GM18870 (cell line): ENCODE measurements around the gene FAM241B.

Source experiments
- ATAC-seq: cut with Tn5 transposase; IDR thresholded peaks from one replicate; pipeline ENCODE4 v1.9.1; 2021; ENCODE audit warnings: moderate library complexity; ENCODE audit not compliant: unreplicated experiment

The FAM241B gene

DNA sequence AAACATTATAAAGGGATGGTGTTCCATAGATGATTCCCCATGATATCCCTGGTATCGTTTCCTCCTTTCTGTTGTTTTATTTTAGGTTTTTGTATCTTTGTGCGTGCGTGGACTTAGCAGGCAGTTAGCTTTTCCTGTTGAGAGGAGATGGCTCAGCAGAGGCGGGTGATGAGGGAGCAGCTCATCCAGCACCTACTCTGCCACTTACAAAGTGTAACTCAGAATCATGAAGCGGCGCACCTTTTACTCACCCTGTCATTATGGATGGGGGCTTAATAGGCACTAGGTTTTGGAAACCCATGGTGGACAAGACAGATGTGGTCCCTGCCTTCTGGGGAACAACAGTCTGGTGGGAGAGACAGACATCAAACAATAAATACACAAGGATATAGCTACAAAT is 17.1 kb downstream of the FAM241B start:
- no peak for ATAC-seq

GRCh38 chr10:69647819-69648218 is 17.8 kb downstream of the FAM241B start:
- ATAC-seq, result no peak

DNA sequence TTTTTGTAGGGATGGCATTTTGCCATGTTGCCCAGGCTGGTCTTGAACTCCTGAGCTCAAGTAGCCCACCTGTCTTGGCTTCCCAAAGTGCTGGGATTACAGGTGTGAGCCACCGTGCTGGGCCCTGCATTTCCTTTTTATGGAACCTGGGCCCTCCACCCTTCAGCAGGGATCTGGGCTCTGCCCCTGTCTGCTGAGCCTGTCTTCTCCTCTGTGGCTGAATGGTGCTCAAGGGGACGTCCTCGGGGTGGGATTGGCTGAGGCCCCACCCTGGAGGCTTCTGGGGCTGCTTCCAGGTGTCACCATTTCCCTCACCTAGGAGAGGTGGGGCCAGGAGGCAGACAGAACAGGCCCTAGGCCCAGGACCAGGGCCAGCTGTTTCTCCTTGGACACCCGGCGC is 18.4 kb downstream of the FAM241B start:
- no peak for ATAC-seq

DNA sequence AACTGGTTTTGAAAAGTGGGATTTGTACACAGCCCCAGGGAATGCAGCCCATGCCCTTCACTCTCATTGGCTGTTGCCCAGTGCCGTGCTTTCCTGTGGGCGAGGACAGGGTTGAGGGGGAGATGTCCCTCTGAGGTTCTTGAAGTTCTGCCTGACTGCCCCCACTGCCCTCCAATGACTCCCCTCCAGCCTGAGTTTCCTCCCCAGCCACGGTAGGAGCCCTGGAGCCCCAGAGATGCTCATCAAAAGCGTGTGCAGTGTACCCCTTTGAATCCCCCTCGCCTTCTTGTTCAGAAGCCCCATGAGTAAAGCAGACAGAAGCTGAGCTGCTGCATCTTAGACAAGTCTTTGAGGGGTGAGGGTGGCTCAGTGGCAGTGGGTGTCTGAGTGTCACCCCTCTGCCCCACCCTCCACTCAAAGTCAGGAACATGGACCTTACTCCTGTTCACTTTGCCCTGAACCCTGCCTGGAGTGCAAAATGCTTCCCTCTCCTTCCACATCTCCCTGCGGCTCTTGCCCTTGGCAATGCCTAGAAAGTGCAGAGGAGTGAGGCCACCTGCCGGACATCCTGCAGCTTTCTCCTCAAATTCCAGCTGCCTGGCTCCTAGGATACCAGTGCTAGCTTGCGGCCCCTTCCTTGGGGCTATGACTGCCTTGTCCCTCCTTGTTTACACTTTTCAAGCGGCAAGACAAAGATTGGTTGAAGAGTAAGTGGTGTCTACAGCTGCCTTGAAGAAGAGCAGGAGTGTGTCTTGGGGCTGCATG is 19.9 kb downstream of the FAM241B start:
- no peak for ATAC-seq

DNA sequence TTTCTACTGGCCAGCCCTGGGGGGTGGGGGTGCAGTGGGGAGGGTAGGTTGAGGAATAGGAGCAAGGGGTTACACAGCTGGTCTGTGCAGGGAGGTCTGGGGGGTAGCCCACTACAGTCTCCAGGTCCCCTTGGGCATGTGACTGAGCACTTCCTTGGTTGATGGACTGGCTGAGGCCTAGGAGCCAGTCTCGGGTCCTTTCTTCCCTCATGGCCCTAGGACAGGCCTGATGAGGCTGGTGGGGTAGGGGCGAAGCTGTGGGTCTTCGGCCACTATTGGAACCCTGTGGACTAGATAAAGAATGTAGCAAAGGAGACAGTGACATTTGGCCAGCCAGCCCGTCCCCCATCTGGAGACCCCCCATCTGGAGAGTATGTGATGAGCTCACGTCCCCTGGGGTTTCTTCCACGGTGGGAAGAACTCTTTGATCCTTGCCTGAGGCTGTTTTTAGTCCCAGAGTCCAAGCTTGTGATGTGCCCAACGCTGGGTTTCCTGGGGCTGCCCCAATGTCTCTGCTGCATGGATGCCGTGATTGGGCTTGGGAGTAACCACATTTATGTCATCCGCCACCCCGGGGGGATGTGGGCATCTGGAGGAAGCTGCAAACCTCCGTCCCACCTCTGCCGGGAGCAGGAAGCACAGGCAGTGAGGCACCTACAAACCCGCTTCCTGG is 20.7 kb downstream of the FAM241B start:
- no peak for ATAC-seq

DNA sequence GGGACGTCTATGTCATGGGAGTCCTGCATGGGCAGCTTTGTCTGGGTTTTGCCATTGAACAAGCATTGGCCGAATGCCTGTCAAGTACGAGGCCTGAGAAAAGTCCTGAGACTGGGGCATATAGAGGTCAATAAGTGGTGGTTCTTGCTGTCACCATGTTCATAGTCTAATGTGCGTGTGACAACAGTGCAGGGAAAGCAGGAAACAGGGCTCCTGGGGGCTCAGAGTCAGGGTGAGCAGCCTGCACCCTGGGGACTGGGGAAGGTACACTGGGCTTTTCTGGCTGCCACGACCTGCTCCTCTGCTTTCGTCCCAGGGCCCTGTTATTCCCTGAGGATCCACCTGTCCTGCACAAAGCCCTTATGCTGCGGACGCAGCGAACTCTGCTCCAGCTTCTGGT is 21.3 kb downstream of the FAM241B start:
- ATAC-seq, result no peak

- no peak for ATAC-seq
Observed at GRCh38 chr10:69652111-69652856, 22.2 kb downstream of the FAM241B start.

DNA sequence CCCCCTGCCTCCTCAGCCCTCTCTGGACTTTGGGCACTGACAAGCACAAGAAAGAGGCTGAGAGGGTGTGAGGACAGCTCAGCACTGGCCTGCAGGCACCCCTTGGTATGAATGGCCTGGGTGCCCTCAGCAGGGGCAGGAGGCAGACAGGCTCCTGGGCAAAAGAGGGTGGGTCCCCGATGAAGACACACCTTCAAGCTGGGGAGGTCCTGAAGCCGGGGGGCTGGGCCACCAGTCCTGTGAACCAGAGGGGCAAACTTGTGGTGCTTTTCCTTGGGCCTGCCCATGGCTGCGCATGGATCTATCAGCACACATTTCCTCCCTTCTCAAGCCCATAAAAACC is 22.8 kb downstream of the FAM241B start:
- no peak for ATAC-seq

DNA sequence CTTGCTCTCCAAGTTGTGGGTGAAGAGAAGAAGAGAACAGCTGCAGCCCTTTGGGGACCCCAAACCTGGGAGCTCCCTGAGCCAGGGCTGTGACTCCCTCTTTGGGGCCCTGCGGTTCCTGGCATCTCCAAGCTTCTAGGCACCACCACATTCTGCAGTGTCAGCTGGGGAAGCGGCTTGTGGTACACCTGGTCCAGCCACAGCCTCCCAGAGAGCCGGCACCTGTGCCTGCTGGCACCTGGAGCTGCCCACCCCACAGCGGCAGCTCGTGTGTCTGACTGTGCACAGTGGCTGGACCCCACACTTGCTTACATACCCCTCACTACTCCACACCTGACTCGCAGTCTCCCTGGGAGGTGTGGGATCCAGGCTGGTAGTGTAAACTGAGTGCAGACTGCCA is 23.5 kb downstream of the FAM241B start:
- ATAC-seq, result no peak

DNA sequence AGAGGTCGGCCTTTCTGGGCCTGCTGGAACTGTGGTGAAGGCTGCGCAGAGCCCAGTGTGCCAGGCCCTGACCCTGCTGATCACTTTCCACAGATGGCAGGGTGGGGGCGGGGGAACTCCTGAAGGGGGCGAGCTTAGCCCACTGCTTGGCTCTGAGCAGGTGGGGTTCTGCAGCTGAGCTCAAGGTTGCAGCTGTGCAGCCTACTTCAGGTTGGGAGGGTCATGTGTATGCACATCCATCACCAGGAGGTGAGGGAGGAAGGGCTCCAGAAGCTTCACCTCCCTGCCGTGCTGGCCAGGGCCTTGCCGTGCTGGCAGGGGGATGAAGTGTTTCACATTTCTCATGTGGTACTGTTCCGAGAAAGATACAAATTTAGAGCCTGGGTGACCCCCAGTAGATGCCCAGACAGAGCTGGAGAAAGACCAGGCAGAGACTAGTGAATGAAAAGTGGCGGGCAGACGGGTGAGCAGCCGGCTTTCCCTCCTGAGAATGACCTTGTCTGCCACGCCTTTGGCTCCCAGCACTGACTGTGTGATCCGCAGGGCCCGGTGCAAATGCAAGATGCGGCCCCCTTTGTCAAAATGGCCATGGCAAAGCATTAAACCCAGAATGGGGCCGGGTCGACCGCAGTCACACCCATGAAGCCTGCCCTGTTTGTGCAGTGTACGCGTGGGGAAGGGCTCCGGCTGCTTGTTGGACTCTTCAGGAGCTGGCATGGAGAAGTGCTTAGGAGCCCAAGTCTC is 25.2 kb downstream of the FAM241B start:
- ATAC-seq, result no peak

- no peak for ATAC-seq
Observed at GRCh38 chr10:69655868-69656555, 26.0 kb downstream of the FAM241B start.

GRCh38 chr10:69656742-69657269 is 26.8 kb downstream of the FAM241B start:
- no peak for ATAC-seq

DNA sequence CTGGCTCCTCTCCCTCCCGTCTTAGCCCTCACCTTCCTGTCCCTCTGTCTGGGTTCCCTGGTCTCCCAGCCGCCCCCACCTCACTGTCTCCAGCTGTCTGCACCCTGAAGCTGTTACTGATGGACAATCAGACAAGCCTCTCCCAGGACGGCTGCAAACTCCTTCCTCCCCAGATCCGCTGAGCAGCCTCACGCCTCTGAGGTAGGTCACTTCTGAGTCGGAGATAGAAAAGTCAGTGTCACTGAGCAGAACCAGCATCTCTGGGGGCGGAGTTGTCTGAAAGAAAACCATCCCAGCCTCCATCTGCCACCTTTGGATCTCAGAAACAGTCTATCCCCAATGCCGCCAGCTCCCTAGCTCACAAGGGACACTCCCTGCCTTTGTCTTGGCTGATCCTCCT is 27.4 kb downstream of the FAM241B start:
- no peak for ATAC-seq

- ATAC-seq, result no peak
Observed at GRCh38 chr10:69657866-69658265, 27.8 kb downstream of the FAM241B start.

GRCh38 chr10:69659241-69660038 is 29.4 kb downstream of the FAM241B start:
- no peak for ATAC-seq

GRCh38 chr10:69660296-69660695 is 30.2 kb downstream of the FAM241B start:
- ATAC-seq, result no peak

- ATAC-seq, result no peak
Observed at GRCh38 chr10:69661414-69662172, 31.5 kb downstream of the FAM241B start.

DNA sequence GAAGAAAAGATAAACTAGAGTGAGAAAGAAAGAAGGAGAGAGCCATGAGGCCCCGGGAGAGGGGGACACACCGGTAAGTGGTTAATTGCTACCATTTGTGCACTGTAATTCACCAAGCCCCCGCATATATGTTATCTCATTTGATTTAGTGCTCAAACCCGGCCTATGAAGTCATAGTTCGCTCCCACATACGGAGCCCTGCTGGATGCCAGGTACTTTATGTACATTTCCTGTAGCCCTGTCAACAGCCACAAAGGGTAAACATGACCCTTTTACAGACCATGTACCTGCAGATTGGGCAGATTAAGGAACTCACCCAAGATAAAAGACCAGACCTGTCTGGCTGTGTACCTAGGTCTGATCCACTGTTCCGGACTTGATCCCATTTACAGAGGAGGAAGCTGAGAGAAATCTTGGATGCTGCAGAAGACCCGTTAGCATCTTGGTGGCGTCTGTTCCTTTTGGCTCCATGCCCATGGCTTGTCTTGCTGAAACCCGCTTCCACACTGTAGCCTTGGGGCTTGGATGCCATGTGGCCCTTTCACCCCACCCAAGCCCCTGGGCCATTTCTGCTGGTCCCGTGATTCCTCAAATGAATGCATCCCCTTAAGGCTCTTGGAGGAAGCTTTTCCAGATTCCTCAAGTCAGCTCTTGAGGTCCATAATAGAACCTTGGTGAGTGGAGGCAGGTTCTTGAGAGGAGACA is 32.3 kb downstream of the FAM241B start:
- ATAC-seq, result no peak
